Osteoblast (primary cell): ENCODE results near the gene KCNK1. TPM values are rescaled to one million over a fixed set of nuclear protein-coding genes. Genes with fewer than 3 reads are reported as not detected.
"Not testable (repeated sequence)": the region's sequence is repeated elsewhere in the genome, so short reads cannot be mapped to it uniquely, and the experiment has no call there.

Source experiments
- DNase-seq: peaks from one replicate; pipeline ENCODE4 v3.0.0; 2011; ENCODE audit warnings: low spot score, mixed read lengths; ENCODE audit not compliant: insufficient read length; ENCODE audit errors: missing footprints
- H2AFZ ChIP-seq: 2 replicates; pipeline ENCODE4 v1.6.0; 2011; ENCODE audit warnings: mild to moderate bottlenecking, low read length
- H3K27ac ChIP-seq: 2 replicates; pipeline ENCODE4 v1.5.1; 2011; ENCODE audit warnings: mild to moderate bottlenecking, low read depth, low read length, moderate library complexity
- H3K27me3 ChIP-seq: 2 replicates; pipeline ENCODE4 v1.6.0; 2012; ENCODE audit warnings: mild to moderate bottlenecking, control low read depth, inconsistent platforms, low read length, moderate library complexity; ENCODE audit not compliant: insufficient read depth
- H3K36me3 ChIP-seq: 2 replicates; pipeline ENCODE4 v1.5.1; 2011; ENCODE audit warnings: mild to moderate bottlenecking, low read length, control low read depth, moderate library complexity; ENCODE audit not compliant: insufficient read depth
- H3K4me1 ChIP-seq: 2 replicates; pipeline ENCODE4 v1.5.1; 2011; ENCODE audit warnings: mild to moderate bottlenecking, low read length, control low read depth, moderate library complexity; ENCODE audit not compliant: insufficient read depth
- H3K4me2 ChIP-seq: 2 replicates; pipeline ENCODE4 v1.6.0; 2011; ENCODE audit warnings: mild to moderate bottlenecking, low read length; ENCODE audit not compliant: insufficient read depth
- H3K4me3 ChIP-seq: fragments of 200-600 bp; sonication (generic); 3 replicates; pipeline ENCODE4 v1.5.1; 2012; ENCODE audit warnings: mild to moderate bottlenecking, low read length, inconsistent platforms; ENCODE audit not compliant: insufficient read depth
- H3K79me2 ChIP-seq: 2 replicates; pipeline ENCODE4 v1.6.0; 2012; ENCODE audit warnings: mild to moderate bottlenecking, low read length, control low read depth, inconsistent platforms; ENCODE audit not compliant: insufficient read depth
- H3K9me3 ChIP-seq: 2 replicates; pipeline ENCODE4 v1.5.1; 2011; ENCODE audit warnings: low read depth, low read length, control low read depth
- H4K20me1 ChIP-seq: 2 replicates; pipeline ENCODE4 v1.6.0; 2012; ENCODE audit warnings: mild to moderate bottlenecking, low read length, control low read depth; ENCODE audit not compliant: insufficient read depth
- total RNA-seq: library from RNA; depleted of rRNA; stranded (reverse); fragments of >200 nt; gene quantifications from 2 replicates; pipeline ENCODE4 v1.2.3, GENCODE V29; 2012
- TF ChIP-seq, protein P1 (sequence below): IDR thresholded peaks from 2 replicates; pipeline ENCODE4 v1.5.1; 2011; ENCODE audit warnings: mild to moderate bottlenecking, low read depth, low read length, moderate library complexity; ENCODE audit errors: extremely low read depth

Gene KCNK1
- total RNA-seq, 1 donor, result 3.6 TPM

- Histone ChIP-seq H3K9me3 (no peaks in the 10 kb centered on the region), H3K79me2 (no peaks in the 10 kb centered on the region), H3K27me3 (peaks cover 3% of the 10 kb centered on the region), H4K20me1 (peaks cover under 1% of the 10 kb centered on the region), H3K4me3 (no peak overlapping the region), H3K27ac (no peak overlapping the region), H2AFZ (no peak overlapping the region), H3K4me2 (no peak overlapping the region), H3K36me3 (no peaks in the 10 kb centered on the region), H3K4me1 (peaks cover 9% of the 10 kb centered on the region)
- DNase-seq, result no peak
- TF ChIP-seq, protein P1, sequence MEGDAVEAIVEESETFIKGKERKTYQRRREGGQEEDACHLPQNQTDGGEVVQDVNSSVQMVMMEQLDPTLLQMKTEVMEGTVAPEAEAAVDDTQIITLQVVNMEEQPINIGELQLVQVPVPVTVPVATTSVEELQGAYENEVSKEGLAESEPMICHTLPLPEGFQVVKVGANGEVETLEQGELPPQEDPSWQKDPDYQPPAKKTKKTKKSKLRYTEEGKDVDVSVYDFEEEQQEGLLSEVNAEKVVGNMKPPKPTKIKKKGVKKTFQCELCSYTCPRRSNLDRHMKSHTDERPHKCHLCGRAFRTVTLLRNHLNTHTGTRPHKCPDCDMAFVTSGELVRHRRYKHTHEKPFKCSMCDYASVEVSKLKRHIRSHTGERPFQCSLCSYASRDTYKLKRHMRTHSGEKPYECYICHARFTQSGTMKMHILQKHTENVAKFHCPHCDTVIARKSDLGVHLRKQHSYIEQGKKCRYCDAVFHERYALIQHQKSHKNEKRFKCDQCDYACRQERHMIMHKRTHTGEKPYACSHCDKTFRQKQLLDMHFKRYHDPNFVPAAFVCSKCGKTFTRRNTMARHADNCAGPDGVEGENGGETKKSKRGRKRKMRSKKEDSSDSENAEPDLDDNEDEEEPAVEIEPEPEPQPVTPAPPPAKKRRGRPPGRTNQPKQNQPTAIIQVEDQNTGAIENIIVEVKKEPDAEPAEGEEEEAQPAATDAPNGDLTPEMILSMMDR, result no peak
These were observed 3.3 kb upstream of the KCNK1 start for GRCh38 chr1:233610628-233611027.

DNA sequence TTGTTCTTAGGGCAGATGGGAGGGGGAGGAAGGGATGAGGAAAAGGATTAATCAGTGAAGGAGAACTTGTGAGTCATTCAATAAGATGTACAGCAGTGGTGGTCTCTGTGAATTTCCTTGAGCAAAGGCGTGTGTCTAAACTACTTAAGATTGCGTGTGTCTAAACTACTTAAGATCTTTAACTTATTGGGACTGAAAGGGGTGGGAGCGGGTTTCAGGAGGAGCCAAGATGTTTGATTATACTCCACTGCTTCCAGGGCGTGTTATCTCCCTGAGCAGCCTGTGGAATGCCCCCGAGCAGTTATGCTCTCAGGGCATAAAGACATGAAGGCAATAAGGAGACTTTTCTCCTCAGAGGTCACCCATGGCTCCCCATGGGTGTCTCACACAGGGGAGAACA, 2.5 kb upstream of the KCNK1 start:
- not testable (repeated sequence) for H3K4me2 ChIP-seq, H4K20me1 ChIP-seq, H3K36me3 ChIP-seq, H3K27me3 ChIP-seq, H3K27ac ChIP-seq, H3K4me1 ChIP-seq, H3K79me2 ChIP-seq, H2AFZ ChIP-seq, H3K4me3 ChIP-seq, H3K9me3 ChIP-seq, DNase-seq

- Histone ChIP-seq H3K4me1 (peaks cover 9% of the 10 kb centered on the region), H3K79me2 (no peaks in the 10 kb centered on the region), H3K4me2 (peak overlapping the region; percentile 84), H3K4me3 (peak overlapping the region; percentile 80), H4K20me1 (peaks cover 5% of the 10 kb centered on the region), H3K36me3 (no peaks in the 10 kb centered on the region), H3K27ac (no peak overlapping the region), H2AFZ (peak overlapping the region; percentile 95), H3K9me3 (no peaks in the 10 kb centered on the region), H3K27me3 (peaks cover 3% of the 10 kb centered on the region)
- DNase-seq, result peak; percentile 95
- TF ChIP-seq, protein P1, result no peak
These were observed 352 bp downstream of the KCNK1 start for GRCh38 chr1:233614173-233614742.

DNA sequence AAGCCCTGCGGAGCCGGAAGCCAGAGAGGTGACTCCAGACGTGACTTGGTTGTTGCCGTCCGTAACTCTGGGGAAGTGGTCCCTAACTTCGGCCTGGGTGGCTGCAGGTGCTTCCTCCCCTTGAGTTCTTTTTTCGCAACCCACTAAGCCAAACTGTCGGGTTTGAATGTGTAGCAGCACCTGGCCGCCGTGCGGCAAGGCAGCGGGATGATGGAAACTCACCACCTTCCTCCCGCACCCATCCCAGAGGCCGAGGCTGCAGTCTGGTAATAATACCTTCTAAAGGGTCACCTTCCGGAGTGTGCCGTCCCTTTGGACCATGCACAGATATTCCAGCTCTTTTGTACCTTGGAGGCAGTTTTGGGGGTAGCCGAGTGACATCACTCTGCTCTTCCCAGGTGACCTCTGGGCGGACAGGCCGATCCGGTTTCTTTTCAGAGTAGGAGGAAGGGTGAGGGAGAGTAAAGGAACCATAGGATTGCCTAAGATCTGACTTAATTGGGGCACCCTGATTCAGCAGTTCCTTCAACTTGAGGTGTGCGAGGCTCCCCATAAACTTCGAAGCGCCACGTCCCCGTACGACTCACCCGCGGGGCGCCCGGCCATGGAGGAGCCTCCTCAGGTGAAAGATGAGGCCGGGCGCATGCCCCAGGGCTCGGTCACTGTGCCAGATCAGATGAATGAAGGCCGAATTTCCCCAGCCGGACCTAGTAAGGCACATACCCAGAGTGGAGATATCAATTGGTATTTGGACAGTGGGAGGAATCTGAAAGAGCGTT, 1.0 kb downstream of the KCNK1 start:
- Histone ChIP-seq H3K9me3 (no peaks in the 10 kb centered on the region), H3K4me2 (peak overlapping the region; percentile 84), H3K36me3 (no peaks in the 10 kb centered on the region), H3K27me3 (peaks cover 3% of the 10 kb centered on the region), H3K4me1 (peaks cover 9% of the 10 kb centered on the region), H3K4me3 (peak overlapping the region; percentile 80), H2AFZ (peak overlapping the region; percentile 72), H4K20me1 (peaks cover 5% of the 10 kb centered on the region), H3K79me2 (no peaks in the 10 kb centered on the region), H3K27ac (no peak overlapping the region)
- DNase-seq, result no peak
- TF ChIP-seq, protein P1, result no peak
